Activated CD4-positive, alpha-beta memory T cell treated with anti-CD3 and anti-CD28 coated beads for 36 hours (primary cell): ENCODE measurements around the gene PPIP5K2. TPM values are rescaled to one million over a fixed set of nuclear protein-coding genes. Genes with fewer than 3 reads are reported as not detected.
A peak's percentile ranks its signal among the peaks of the same experiment; 100 is the strongest.

Experiments used
- CTCF ChIA-PET: fragments of 350-600 bp; sonication (Branson Sonifier 250); formaldehyde crosslinking; loops from one replicate; lab custom pipeline; 2021; ENCODE audit warnings: antibody characterized with exemption, inconsistent platforms; lab: Charles Lee
- POLR2A ChIA-PET: fragments of 350-600 bp; sonication (Branson Sonifier 250); formaldehyde crosslinking; loops from one replicate; lab custom pipeline; 2021; ENCODE audit warnings: antibody characterized with exemption; lab: Charles Lee
- DNase-seq: peaks from one replicate; pipeline ENCODE4 v3.0.0-alpha.2; 2020
- H3K27ac Mint-ChIP-seq: one replicate; pipeline ENCODE4 v1.8.0; 2021; ENCODE audit warnings: mixed read lengths
- H3K27me3 Mint-ChIP-seq: one replicate; pipeline ENCODE4 v1.8.0; 2021; ENCODE audit warnings: mixed read lengths
- H3K36me3 Mint-ChIP-seq: one replicate; pipeline ENCODE4 v1.8.0; 2021; ENCODE audit warnings: mixed read lengths
- H3K4me1 Mint-ChIP-seq: one replicate; pipeline ENCODE4 v1.8.0; 2021; ENCODE audit warnings: low read depth, mixed read lengths
- H3K4me3 Mint-ChIP-seq: one replicate; pipeline ENCODE4 v1.8.0; 2021; ENCODE audit warnings: mild to moderate bottlenecking, mixed read lengths
- H3K9me3 Mint-ChIP-seq: one replicate; pipeline ENCODE4 v1.8.0; 2021; ENCODE audit warnings: mixed read lengths
- intact Hi-C: fragments of 100-400 bp; cut with micrococcal nuclease; formaldehyde crosslinking; loops from one replicate; pipeline ENCODE4 v1.15.1; 2023
- total RNA-seq, 2 experiments: library from RNA; stranded (reverse); gene quantifications; one replicate each; pipeline ENCODE4 v1.2.3, GENCODE V29; 2021

Gene PPIP5K2
- total RNA-seq, 2 experiments from 2014 or later = 40.6 to 44.4 TPM

DNA sequence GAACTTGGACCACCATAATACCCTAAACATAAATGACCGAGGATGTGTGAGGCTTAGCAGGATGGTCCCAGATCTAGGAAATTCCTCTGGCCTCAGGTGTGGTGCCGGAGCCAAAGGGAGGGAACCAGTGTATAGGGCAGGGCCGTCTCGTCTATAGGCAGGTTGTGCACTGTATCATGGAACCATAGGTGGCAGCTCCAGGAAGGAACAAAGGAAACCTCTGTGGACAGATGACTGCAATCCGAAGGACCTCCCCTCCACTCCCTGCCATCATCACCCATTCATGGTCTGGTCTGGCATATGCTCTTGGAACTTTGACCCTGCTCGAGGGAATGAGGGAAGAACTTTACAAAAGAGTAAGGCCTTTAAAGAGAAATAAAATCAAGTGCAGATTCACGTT is 135.6 kb downstream of the PPIP5K2 start:
- no peak overlapping the region for H3K4me3 Mint-ChIP-seq
- ChIA-PET CTCF (no interaction called here), POLR2A (no interaction called here)
- no peaks in the 10 kb centered on the region for H3K9me3 Mint-ChIP-seq
- H3K36me3 Mint-ChIP-seq = no peaks in the 10 kb centered on the region
- peaks cover 8% of the 10 kb centered on the region for H3K4me1 Mint-ChIP-seq
- DNase-seq = no peak
- intact Hi-C loops = loop anchor here (10.0 kb wide), 1 partner anchor 309 kb away; the partner anchor contains the start of gene NUDT12
- H3K27me3 Mint-ChIP-seq = peaks cover 10% of the 10 kb centered on the region
- no peak overlapping the region for H3K27ac Mint-ChIP-seq

DNA sequence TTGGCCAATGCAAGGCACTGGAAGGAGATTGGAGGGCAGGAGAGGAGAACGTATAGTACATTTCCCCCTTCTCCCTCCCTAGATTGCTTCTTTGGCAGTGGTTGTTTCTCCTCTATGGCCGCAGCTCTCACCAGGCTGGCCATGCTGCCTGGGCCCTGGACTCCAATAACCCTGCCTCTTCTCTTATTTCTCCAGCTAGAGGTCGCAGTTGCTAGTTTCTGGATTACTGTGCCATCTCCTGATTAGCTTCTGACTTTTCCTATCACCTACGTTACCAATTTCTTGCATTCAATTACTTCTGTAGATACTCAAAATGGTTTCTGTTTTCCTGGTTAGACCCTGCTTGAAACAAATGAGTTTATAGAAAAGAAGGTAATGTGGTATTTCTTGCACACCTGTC is 136.1 kb downstream of the PPIP5K2 start:
- Mint-ChIP-seq H3K4me1 (peaks cover 13% of the 10 kb centered on the region), H3K36me3 (no peaks in the 10 kb centered on the region), H3K27ac (no peak overlapping the region), H3K27me3 (peaks cover 10% of the 10 kb centered on the region), H3K9me3 (no peaks in the 10 kb centered on the region), H3K4me3 (no peak overlapping the region)
- DNase-seq = no peak
- CTCF ChIA-PET = no interaction called here
- POLR2A ChIA-PET = no interaction called here
- intact Hi-C loops = loop anchor here (10.0 kb wide), 1 partner anchor 309 kb away; the partner anchor contains the start of gene NUDT12

DNA sequence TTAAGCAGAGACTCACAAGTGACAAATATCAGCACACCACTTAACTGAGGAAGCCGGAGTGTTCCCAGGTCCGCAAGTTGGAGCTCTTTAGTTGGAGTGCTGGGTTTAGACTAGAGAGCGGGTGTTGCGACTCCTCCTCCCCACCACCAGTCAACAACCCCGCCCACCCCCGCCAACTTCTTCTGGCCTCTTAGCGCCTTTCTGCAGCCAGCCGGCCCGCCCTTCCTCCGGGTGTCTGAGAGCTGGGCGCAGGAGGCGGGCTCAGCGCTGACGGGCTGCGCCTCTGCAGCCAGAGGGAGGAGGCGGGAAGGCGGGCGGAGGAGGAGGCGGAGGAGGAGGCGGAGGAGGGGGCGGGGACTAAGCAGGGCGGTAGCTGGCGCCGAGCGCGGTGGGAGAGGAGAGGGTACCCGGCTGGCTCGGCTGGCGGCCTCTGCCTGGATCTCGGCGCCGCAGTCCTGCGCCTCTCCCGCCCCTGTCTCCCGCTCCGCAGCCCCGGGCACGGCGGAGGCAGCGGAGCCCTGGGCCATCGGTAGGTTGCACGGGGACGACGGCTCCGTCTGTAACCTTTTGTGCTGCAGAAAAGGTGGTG is 138.4 kb downstream of the PPIP5K2 start, which contains the start of gene MACIR:
Gene MACIR, plus strand, starts transcription at position 396 of the 589 bp plus-strand sequence. CDS start 17,157 bp downstream, outside the sequence.
- H3K27me3 Mint-ChIP-seq = peaks cover 6% of the 10 kb centered on the region

DNA sequence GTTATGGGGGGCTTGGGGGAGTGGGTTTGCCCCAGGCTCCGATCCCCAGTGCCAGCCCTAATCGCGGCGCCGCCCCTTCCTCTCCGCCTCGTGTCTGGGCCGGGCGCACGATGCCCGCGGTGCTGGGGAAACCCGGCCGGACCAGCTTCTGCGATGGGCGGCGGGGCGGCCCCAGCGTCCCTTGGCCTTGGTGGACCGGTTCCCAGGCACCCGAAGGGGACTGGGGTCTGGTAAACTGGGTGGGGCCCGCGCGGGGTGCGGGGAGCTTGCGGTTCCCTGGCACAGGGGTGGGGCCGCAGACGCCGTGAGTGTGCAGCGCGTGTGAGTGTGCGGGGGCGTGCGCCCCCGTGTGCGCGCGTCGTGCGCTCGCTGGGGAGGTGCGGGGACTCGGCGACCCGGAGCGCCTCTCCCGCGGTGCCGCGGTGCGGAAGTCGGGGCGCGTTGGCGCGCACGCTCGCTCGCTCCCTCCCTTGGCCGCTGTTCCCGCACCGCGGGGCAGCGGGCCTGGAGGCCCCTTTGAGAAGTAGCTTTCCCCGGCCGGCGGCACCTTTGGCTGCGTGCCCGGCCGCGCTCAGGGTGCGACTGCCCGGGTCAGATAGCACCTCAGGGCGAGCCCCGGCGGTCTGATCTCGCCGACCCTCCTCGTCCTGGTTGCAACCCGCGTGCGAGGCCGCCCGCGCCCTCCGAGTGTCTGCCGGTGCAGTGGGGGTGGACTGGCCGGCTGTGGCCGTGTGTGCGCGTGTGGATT is 139.0 kb downstream of the PPIP5K2 start:
- Mint-ChIP-seq H3K27ac (no peak overlapping the region), H3K9me3 (no peaks in the 10 kb centered on the region), H3K4me3 (peak overlapping the region; percentile 77), H3K27me3 (peaks cover 6% of the 10 kb centered on the region), H3K36me3 (no peaks in the 10 kb centered on the region), H3K4me1 (peaks cover 27% of the 10 kb centered on the region)
- peak; percentile 68 for DNase-seq
- ChIA-PET CTCF (interaction anchor here (0.6 to 2.6 kb wide), 3 partner anchors 34 to 222 kb away, joined by 3 to 13 read pairs (median 11); no protein-coding TSS in a partner anchor), POLR2A (interaction anchor here (0.9 to 1.9 kb wide), 3 partner anchors 9 to 140 kb away, joined by 3 to 9 read pairs (median 3); partner anchors contain the start of genes GIN1 and PPIP5K2)
- intact Hi-C loops = loop anchor here (1.0 to 10.0 kb wide), 3 partner anchors 139 to 504 kb away; partner anchors contain the start of genes GIN1, NUDT12, PAM and PPIP5K2

More for the DNA sequence above, 138.4 kb downstream of the PPIP5K2 start, which contains the start of gene MACIR:
- intact Hi-C loops = loop anchor here (1.0 to 10.0 kb wide), 3 partner anchors 138 to 504 kb away; partner anchors contain the start of genes GIN1, NUDT12, PAM and PPIP5K2
- Mint-ChIP-seq H3K27ac (no peak within 1 kb of the TSS), H3K4me1 (peaks cover 27% of the 10 kb centered on the region), H3K4me3 (peak within 1 kb of the TSS; percentile 77), H3K9me3 (no peaks in the 10 kb centered on the region), H3K36me3 (no peaks in the 10 kb centered on the region)
- DNase-seq = peak; percentile 95
- ChIA-PET CTCF (interaction anchor here (0.6 to 2.6 kb wide), 2 partner anchors 217 to 223 kb away, joined by 3 to 13 read pairs; no protein-coding TSS in a partner anchor), POLR2A (interaction anchor here (0.6 to 1.9 kb wide), 4 partner anchors 12 to 139 kb away, joined by 3 to 9 read pairs (median 3); partner anchors contain the start of genes GIN1 and PPIP5K2)

DNA sequence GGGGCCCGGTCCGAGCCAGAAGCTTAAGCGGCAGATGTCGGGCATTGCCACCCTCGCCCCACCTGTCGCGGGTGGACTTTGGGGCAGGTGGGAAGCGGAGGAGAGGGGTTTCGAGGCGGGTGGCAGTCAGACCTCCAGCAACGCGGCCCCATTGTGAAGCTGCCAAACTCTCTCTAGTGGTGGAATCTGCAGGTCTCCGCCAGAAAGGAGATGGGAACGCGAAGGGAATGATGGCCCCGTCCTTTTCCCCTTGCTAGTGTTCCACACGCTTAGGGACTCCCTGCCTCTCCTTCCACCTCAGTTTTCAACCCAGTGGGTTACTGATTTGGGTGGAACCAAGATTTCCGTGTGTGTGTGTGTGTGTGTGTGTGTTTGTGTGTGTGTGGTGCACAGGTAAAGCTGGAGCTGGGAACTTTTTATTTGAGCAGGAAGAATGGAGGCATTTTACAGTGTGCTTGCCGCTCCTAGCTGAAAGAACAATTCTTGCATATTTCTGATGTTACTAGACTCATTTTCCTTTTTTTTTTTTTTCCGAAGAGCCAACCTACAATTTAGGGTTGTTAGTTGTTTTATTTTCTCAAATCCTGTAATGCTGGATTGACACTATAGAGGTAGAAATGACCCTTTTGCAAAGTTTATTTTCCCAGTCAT is 139.7 kb downstream of the PPIP5K2 start:
- H3K4me1 Mint-ChIP-seq = peaks cover 27% of the 10 kb centered on the region
- intact Hi-C loops = loop anchor here (2.0 to 10.0 kb wide), 2 partner anchors 305 to 505 kb away; partner anchors contain the start of genes NUDT12 and PAM
- no peak for DNase-seq
- no peaks in the 10 kb centered on the region for H3K36me3 Mint-ChIP-seq
- H3K27ac Mint-ChIP-seq = peak overlapping the region; percentile 7
- H3K9me3 Mint-ChIP-seq = no peaks in the 10 kb centered on the region
- CTCF ChIA-PET = interaction anchor here (2.1 to 2.6 kb wide), 2 partner anchors 35 to 215 kb away, joined by 11 to 13 read pairs; no protein-coding TSS in a partner anchor
- POLR2A ChIA-PET = interaction anchor here (0.9 to 1.9 kb wide), 3 partner anchors 8 to 140 kb away, joined by 3 to 9 read pairs (median 3); partner anchors contain the start of genes GIN1 and PPIP5K2
- H3K4me3 Mint-ChIP-seq = peak overlapping the region; percentile 77
- H3K27me3 Mint-ChIP-seq = peaks cover 5% of the 10 kb centered on the region

DNA sequence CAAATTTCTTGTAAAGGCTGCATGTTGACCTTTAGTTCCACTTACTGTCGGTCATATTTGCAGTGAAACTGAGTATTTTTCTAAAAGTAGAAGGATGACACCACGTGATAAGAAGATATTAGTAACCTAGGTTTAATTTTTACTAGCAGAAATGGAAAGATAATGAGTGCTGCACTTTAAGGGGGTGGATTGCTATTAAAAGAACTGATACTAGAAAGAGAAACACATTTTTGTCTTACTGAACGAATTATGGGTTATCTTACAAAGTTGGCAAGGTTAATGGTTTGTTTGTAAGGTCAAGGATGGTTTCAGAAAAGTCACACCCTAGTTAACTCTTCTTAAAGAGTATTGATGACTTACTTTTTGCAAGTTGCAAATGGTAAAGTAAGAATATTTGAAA is 140.8 kb downstream of the PPIP5K2 start:
- H3K36me3 Mint-ChIP-seq = no peaks in the 10 kb centered on the region
- peak overlapping the region; percentile 43 for H3K4me3 Mint-ChIP-seq
- no peaks in the 10 kb centered on the region for H3K9me3 Mint-ChIP-seq
- POLR2A ChIA-PET = no interaction called here
- H3K27me3 Mint-ChIP-seq = no peaks in the 10 kb centered on the region
- no peak for DNase-seq
- CTCF ChIA-PET = interaction anchor here (2.1 kb wide), 1 partner anchor 36 kb away, joined by 11 read pairs; no protein-coding TSS in a partner anchor
- H3K4me1 Mint-ChIP-seq = peaks cover 27% of the 10 kb centered on the region
- intact Hi-C loops = no loop called here
- no peak overlapping the region for H3K27ac Mint-ChIP-seq

Other genes with a start within 250 kb of the PPIP5K2 start
- gene GIN1, start 163 bp upstream of the PPIP5K2 start, total RNA-seq = 10 to 100 TPM in 1 of 2 experiments, 1 to 10 TPM in 1; 9.7 to 10.7 TPM
- 1 to 10 TPM; 6.6 to 7.4 TPM for gene MACIR, start 138.5 kb downstream of the PPIP5K2 start, total RNA-seq